GM18511 (cell line): ENCODE data around the gene BTBD10.

ENCODE experiments used
- ATAC-seq: cut with Tn5 transposase; IDR thresholded peaks from one replicate; pipeline ENCODE4 v1.9.1; 2021; ENCODE audit warnings: mild to moderate bottlenecking, moderate library complexity; ENCODE audit not compliant: unreplicated experiment

Gene BTBD10

DNA sequence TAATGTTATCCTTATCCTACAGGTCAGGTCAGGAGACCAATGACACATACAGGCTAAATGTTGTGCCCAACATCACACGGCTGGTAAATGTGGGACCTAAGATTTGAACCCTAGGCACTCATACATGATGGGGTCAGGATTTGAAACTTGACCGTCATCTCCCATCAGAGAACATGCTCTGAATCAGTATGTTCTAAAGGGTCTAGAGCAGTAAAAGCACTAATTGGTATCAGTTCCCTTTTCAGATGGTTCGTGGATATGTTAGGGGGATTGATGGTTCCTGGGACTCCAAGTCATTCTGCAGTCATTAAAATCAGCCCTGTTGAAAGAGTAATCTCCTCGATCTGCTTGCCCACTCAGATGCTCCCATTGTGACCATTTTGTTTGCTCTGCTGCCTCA is 120.0 kb downstream of the BTBD10 start:
- ATAC-seq = peak; percentile 58

DNA sequence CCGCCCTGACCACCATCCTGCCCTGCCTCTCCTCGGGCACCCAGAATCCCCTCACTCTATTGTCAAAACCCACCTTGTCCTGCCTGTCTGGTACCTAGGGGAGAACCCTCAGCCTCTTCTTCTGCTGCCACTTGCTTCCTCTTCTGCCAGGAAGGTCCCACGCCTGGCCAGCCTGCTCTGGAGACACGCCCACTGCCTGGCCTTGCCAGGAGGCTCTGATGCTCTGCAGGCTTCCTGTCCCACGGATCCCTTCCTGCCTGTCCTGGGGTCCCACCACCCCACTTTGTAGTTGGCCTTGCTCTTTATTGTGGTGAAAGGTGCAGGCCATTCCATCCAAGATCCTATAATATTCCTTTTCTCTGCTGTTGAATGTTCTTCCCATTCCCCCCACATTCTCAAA is 122.0 kb downstream of the BTBD10 start:
- no peak for ATAC-seq

DNA sequence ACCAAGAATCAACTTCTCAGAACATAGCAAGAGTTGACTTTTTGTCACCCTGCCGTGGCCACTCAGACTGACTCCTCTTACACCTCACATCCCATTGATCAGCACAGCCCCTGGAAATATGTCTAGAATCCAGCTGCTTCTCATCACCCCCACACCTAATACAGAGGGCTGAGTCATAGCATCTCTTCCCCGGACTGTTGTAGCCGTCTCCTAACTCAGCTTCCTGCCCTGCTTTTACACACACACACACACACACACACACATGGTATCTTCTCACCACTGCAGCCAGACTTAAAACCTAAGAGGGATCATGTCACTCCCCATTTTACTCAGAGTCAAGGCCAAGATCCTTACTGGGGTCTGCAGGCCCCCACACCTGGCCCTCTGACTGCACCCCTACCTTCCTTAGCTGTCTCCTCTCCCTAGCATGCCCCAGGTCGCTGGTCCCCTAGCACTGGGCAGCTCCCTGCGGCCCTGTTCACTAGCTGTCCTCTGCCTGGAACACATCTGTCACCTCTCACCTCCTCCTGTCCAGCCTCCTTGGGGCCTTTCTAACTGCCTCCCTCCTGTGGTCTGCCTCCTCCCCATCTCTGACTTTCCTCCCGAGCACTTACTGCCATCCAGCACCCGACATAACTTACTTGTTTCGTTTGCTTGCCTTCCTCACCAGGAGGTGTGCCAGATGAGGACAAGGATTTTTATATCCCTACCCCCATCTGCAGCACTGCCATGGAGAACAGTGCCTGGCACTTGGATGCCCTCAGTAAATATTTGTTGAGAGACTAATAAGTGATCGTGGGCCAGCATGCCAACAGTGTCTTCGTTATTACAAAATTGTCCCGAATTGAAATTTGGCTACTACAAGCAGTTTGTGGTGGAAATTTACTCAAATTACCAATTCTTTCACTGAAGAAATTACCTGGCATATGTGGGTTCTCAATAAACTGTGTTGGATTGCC is 123.5 kb downstream of the BTBD10 start:
- peak; percentile 33 for ATAC-seq

DNA sequence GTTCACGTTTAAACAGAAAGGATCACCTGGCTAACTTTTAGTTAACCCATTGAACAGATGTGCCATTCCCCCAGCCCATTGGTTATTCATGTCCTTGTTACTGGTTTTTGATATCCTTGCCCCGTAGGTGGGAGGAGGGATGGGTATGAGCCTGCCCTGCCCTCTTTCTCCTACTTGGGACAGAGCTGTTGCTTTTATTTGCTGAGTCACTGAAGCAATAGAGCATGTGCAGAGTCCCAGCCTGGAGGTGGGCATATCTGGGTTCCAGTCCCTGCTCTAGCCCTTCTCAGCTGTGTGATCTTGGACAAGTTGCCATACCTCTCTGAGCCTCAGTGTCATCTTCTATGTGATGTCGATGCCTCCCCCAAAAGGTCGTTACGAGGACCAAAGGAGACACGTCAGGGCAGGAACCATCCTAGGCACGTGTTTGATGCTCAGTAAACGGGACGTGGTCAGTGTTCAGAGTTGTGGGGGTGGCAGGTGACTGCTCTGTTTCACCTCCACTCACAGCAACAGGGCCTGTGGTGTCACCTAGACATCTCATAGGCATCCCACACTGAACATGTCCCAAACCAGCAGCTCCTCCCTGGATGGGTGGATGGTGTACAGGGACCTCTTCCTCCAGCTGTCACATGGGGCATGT is 124.5 kb downstream of the BTBD10 start:
- ATAC-seq = no peak

DNA sequence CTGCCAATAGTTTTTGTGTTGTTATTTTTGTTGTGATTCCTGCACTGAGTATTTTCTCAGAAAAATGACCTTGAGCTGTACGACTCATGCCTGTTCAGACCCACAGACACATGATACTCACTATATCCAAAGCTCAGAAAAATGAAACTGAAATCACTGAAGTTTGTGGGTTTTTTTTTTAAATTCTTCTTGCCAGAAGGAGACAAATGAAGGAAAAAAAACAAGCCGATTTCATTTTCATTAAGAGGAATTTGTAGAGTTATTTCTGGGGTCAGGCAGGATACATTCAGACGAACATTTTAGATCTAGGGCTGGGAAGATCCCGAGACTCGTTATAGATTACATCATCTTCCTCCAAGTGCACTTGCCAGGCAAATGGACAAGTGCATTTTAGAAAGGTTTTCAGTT is 125.0 kb downstream of the BTBD10 start:
- ATAC-seq = no peak
